ENCODE measurements around the gene ASIC3.

ASIC3 gene

GRCh38 chr7:151062399-151063211 is 14.3 kb downstream of the ASIC3 start:
- in situ Hi-C loops (cut with MboI; ENCODE audit: low sequenced_read_pairs, unreplicated experiment), result no loop called here
- TF ChIP-seq CTCF (IDR thresholded peaks at IDR 0.05; ENCODE audit: borderline replicate concordance, control extremely low read depth, extremely low read depth, insufficient read depth, missing control alignments), result no peak
- no peak for DNase-seq (ENCODE audit: low spot score)

- DNase-seq (ENCODE audit: low spot score), result no peak
- in situ Hi-C loops (cut with MboI; ENCODE audit: low sequenced_read_pairs, unreplicated experiment), result no loop called here
- no peak for TF ChIP-seq CTCF (IDR thresholded peaks at IDR 0.05; ENCODE audit: borderline replicate concordance, control extremely low read depth, extremely low read depth, insufficient read depth, missing control alignments)
Observed at GRCh38 chr7:151063212-151063561, 14.9 kb downstream of the ASIC3 start.

- no peak for DNase-seq (ENCODE audit: low spot score)
- in situ Hi-C loops (cut with MboI; ENCODE audit: low sequenced_read_pairs, unreplicated experiment), result no loop called here
- TF ChIP-seq CTCF (IDR thresholded peaks at IDR 0.05; ENCODE audit: borderline replicate concordance, control extremely low read depth, extremely low read depth, insufficient read depth, missing control alignments), result no peak
Observed at GRCh38 chr7:151064454-151064853, 16.1 kb downstream of the ASIC3 start.

- TF ChIP-seq CTCF (IDR thresholded peaks at IDR 0.05; ENCODE audit: borderline replicate concordance, control extremely low read depth, extremely low read depth, insufficient read depth, missing control alignments), result no peak
- in situ Hi-C loops (cut with MboI; ENCODE audit: low sequenced_read_pairs, unreplicated experiment), result no loop called here
- no peak for DNase-seq (ENCODE audit: low spot score)
Observed at GRCh38 chr7:151064993-151065392, 16.7 kb downstream of the ASIC3 start.

GRCh38 chr7:151065516-151065915 is 17.2 kb downstream of the ASIC3 start:
- in situ Hi-C loops (cut with MboI; ENCODE audit: low sequenced_read_pairs, unreplicated experiment), result no loop called here
- no peak for TF ChIP-seq CTCF (IDR thresholded peaks at IDR 0.05; ENCODE audit: borderline replicate concordance, control extremely low read depth, extremely low read depth, insufficient read depth, missing control alignments)
- DNase-seq (ENCODE audit: low spot score), result no peak

- no peak for TF ChIP-seq CTCF (IDR thresholded peaks at IDR 0.05; ENCODE audit: borderline replicate concordance, control extremely low read depth, extremely low read depth, insufficient read depth, missing control alignments)
- in situ Hi-C loops (cut with MboI; ENCODE audit: low sequenced_read_pairs, unreplicated experiment), result no loop called here
- DNase-seq (ENCODE audit: low spot score), result no peak
Observed at GRCh38 chr7:151066273-151066974, 18.1 kb downstream of the ASIC3 start.

Data from GM13976 (cell line).